SK-N-SH treated with all-trans-retinoic acid at 6 μM for 48 hours (cell line): ENCODE measurements around the gene BUD23.

Experiments used
- ISL1 ChIP-seq: fragments of 250-450 bp; sonication (Bioruptor Pico); IDR thresholded peaks from 2 replicates; pipeline ENCODE4 v2.1.2; 2022; ENCODE audit warnings: mild to moderate bottlenecking, moderate library complexity
- PPARA ChIP-seq: fragments of 250-450 bp; sonication (Bioruptor Pico); IDR thresholded peaks from 2 replicates; pipeline ENCODE4 v1.5.0; 2020; ENCODE audit warnings: mild to moderate bottlenecking, borderline replicate concordance
- RARB ChIP-seq: fragments of 250-450 bp; sonication (Bioruptor Pico); IDR thresholded peaks from 2 replicates; pipeline ENCODE4 v1.8.0; 2021; ENCODE audit warnings: mild to moderate bottlenecking, moderate library complexity
- ZC3H10 ChIP-seq: fragments of 250-450 bp; sonication (Bioruptor Pico); IDR thresholded peaks from 2 replicates; pipeline ENCODE4 v1.5.1; 2021; ENCODE audit warnings: mild to moderate bottlenecking, moderate library complexity
- ZFP3 ChIP-seq: fragments of 250-450 bp; sonication (Bioruptor Pico); IDR thresholded peaks from 2 replicates; pipeline ENCODE4 v1.5.0; 2020; ENCODE audit warnings: mild to moderate bottlenecking, moderate library complexity
- TF ChIP-seq, protein P1 (sequence below): fragments of 250-450 bp; sonication (Bioruptor Pico); IDR thresholded peaks from 2 replicates; pipeline ENCODE4 v1.8.0; 2020; ENCODE audit warnings: mild to moderate bottlenecking, moderate library complexity, borderline replicate concordance
- TF ChIP-seq, protein P2 (sequence below): fragments of 250-450 bp; sonication (Bioruptor Pico); IDR thresholded peaks from 2 replicates; pipeline ENCODE4 v1.5.1; 2020; ENCODE audit warnings: low read depth, mild to moderate bottlenecking, moderate library complexity
- TF ChIP-seq, protein P3 (sequence below): fragments of 250-450 bp; sonication (Bioruptor Pico); IDR thresholded peaks from 2 replicates; pipeline ENCODE4 v1.8.0; 2021; ENCODE audit warnings: low read depth, mild to moderate bottlenecking, moderate library complexity, borderline replicate concordance
- TF ChIP-seq, protein P4 (sequence below): fragments of 250-450 bp; sonication (Bioruptor Pico); IDR thresholded peaks from 2 replicates; pipeline ENCODE4 v1.5.0; 2020; ENCODE audit warnings: mild to moderate bottlenecking, moderate library complexity

DNA sequence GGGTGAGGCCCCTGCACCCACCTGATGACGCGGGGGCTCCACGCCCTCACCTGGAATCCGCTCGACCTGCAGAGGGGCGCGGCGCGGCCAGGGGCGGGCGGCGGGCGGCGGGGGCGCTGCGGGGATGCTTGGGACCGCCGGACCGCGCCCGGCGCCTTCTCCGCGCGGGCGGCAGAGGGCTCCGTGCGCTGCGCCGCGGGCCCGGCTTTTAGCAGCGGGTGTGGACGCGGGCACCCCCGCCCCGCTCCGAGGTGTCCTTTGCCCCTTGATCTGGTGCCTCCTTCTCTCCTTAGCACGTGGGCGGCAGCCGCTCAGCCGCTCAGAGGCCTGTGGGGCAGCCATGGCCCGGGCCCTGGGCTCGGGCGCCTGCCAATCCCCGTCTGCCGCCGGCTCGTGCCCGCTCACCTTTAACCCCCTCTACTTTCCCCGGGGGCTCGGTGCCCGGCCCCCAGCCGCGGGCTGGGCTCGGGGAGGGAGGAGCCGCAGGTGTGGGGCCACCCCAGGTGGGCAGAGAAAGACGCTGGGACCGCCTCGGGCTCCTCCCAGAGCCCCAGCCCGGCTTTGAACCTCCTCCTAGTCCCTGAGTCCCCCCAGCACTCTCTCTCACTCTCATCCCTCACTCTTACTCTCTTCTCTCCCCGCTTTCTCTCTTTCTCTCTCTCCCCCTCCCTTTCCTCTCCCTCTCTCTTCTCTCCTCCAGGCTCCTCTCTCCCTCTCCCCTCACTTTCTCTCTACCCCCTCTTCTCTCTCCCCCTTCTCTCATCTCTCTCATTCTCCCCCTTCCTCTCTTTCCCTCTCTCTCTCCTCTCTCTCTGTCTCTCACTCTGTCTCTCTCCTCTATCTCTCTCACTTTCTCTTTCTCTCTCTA lies 35.4 kb upstream of the BUD23 start:
- TF ChIP-seq ISL1, result no peak
- no peak for TF ChIP-seq ZC3H10
- TF ChIP-seq, protein P1, sequence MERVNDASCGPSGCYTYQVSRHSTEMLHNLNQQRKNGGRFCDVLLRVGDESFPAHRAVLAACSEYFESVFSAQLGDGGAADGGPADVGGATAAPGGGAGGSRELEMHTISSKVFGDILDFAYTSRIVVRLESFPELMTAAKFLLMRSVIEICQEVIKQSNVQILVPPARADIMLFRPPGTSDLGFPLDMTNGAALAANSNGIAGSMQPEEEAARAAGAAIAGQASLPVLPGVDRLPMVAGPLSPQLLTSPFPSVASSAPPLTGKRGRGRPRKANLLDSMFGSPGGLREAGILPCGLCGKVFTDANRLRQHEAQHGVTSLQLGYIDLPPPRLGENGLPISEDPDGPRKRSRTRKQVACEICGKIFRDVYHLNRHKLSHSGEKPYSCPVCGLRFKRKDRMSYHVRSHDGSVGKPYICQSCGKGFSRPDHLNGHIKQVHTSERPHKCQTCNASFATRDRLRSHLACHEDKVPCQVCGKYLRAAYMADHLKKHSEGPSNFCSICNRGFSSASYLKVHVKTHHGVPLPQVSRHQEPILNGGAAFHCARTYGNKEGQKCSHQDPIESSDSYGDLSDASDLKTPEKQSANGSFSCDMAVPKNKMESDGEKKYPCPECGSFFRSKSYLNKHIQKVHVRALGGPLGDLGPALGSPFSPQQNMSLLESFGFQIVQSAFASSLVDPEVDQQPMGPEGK (CRISPR knock-in tag), result no peak
- TF ChIP-seq, protein P2, sequence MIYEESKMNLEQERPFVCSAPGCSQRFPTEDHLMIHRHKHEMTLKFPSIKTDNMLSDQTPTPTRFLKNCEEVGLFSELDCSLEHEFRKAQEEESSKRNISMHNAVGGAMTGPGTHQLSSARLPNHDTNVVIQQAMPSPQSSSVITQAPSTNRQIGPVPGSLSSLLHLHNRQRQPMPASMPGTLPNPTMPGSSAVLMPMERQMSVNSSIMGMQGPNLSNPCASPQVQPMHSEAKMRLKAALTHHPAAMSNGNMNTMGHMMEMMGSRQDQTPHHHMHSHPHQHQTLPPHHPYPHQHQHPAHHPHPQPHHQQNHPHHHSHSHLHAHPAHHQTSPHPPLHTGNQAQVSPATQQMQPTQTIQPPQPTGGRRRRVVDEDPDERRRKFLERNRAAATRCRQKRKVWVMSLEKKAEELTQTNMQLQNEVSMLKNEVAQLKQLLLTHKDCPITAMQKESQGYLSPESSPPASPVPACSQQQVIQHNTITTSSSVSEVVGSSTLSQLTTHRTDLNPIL (CRISPR knock-in tag), result no peak
- TF ChIP-seq, protein P3, sequence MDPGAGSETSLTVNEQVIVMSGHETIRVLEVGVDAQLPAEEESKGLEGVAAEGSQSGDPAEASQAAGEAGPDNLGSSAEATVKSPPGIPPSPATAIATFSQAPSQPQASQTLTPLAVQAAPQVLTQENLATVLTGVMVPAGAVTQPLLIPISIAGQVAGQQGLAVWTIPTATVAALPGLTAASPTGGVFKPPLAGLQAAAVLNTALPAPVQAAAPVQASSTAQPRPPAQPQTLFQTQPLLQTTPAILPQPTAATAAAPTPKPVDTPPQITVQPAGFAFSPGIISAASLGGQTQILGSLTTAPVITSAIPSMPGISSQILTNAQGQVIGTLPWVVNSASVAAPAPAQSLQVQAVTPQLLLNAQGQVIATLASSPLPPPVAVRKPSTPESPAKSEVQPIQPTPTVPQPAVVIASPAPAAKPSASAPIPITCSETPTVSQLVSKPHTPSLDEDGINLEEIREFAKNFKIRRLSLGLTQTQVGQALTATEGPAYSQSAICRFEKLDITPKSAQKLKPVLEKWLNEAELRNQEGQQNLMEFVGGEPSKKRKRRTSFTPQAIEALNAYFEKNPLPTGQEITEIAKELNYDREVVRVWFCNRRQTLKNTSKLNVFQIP (CRISPR knock-in tag), result no peak
- TF ChIP-seq, protein P4, sequence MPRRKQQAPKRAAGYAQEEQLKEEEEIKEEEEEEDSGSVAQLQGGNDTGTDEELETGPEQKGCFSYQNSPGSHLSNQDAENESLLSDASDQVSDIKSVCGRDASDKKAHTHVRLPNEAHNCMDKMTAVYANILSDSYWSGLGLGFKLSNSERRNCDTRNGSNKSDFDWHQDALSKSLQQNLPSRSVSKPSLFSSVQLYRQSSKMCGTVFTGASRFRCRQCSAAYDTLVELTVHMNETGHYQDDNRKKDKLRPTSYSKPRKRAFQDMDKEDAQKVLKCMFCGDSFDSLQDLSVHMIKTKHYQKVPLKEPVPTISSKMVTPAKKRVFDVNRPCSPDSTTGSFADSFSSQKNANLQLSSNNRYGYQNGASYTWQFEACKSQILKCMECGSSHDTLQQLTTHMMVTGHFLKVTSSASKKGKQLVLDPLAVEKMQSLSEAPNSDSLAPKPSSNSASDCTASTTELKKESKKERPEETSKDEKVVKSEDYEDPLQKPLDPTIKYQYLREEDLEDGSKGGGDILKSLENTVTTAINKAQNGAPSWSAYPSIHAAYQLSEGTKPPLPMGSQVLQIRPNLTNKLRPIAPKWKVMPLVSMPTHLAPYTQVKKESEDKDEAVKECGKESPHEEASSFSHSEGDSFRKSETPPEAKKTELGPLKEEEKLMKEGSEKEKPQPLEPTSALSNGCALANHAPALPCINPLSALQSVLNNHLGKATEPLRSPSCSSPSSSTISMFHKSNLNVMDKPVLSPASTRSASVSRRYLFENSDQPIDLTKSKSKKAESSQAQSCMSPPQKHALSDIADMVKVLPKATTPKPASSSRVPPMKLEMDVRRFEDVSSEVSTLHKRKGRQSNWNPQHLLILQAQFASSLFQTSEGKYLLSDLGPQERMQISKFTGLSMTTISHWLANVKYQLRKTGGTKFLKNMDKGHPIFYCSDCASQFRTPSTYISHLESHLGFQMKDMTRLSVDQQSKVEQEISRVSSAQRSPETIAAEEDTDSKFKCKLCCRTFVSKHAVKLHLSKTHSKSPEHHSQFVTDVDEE (CRISPR knock-in tag), result no peak
- no peak for TF ChIP-seq RARB (CRISPR knock-in tag)
- no peak for TF ChIP-seq PPARA
- no peak for TF ChIP-seq ZFP3
